Neural progenitor cell (in vitro differentiated cells): ENCODE data around the gene AFG1L. TPM values are rescaled to one million over a fixed set of nuclear protein-coding genes. Genes with fewer than 3 reads are reported as not detected.

ENCODE experiments used
- DNase-seq: peaks from one replicate; pipeline ENCODE4 v3.0.0-alpha.2; 2016; ENCODE audit warnings: low spot score
- H2AFZ ChIP-seq: fragments of 200-600 bp; sonication (generic); replicated peaks from 2 replicates; pipeline ENCODE4 v1.6.1; 2016; ENCODE audit warnings: antibody characterized with exemption
- H3F3A ChIP-seq: fragments of 200-600 bp; sonication (generic); 2 replicates; pipeline ENCODE4 v1.6.1; 2016; ENCODE audit warnings: antibody characterized with exemption, low read depth
- H3K27ac ChIP-seq: fragments of 200-600 bp; sonication (generic); 2 replicates; pipeline ENCODE4 v1.5.1; 2016; ENCODE audit warnings: mild to moderate bottlenecking
- H3K27me3 ChIP-seq: fragments of 200-600 bp; sonication (generic); 2 replicates; pipeline ENCODE4 v1.6.1; 2016; ENCODE audit warnings: mild to moderate bottlenecking, moderate library complexity
- H3K36me3 ChIP-seq: fragments of 200-600 bp; sonication (generic); 2 replicates; pipeline ENCODE4 v1.5.1; 2016
- H3K4me1 ChIP-seq: fragments of 200-600 bp; sonication (generic); 2 replicates; pipeline ENCODE4 v1.6.1; 2016; ENCODE audit warnings: mixed run types
- H3K4me2 ChIP-seq: fragments of 200-600 bp; sonication (generic); 2 replicates; pipeline ENCODE4 v1.6.1; 2016
- H3K4me3 ChIP-seq: fragments of 200-600 bp; sonication (generic); 2 replicates; pipeline ENCODE4 v1.5.1; 2016
- H3K79me2 ChIP-seq: fragments of 200-600 bp; sonication (generic); 2 replicates; pipeline ENCODE4 v1.6.1; 2016; ENCODE audit warnings: low read depth
- H3K9ac ChIP-seq: fragments of 200-600 bp; sonication (generic); 2 replicates; pipeline ENCODE4 v1.6.1; 2016
- H3K9me3 ChIP-seq: fragments of 200-600 bp; sonication (generic); 2 replicates; pipeline ENCODE4 v1.5.1; 2016; ENCODE audit warnings: low read depth
- H4K20me1 ChIP-seq: fragments of 200-600 bp; sonication (generic); 2 replicates; pipeline ENCODE4 v1.6.1; 2016; ENCODE audit warnings: low read depth
- H3K27ac Mint-ChIP-seq: 3 replicates; pipeline ENCODE4 v1.8.0; 2021; ENCODE audit warnings: mixed read lengths
- H3K27me3 Mint-ChIP-seq: 2 replicates; pipeline ENCODE4 v1.8.0; 2022; ENCODE audit warnings: low read depth, mild to moderate bottlenecking, inconsistent platforms, moderate library complexity, mixed read lengths; ENCODE audit not compliant: insufficient read depth
- H3K36me3 Mint-ChIP-seq: 3 replicates; pipeline ENCODE4 v1.8.0; 2021; ENCODE audit warnings: mixed read lengths
- H3K4me1 Mint-ChIP-seq: 3 replicates; pipeline ENCODE4 v1.8.0; 2021; ENCODE audit warnings: mixed read lengths
- H3K4me3 Mint-ChIP-seq: 3 replicates; pipeline ENCODE4 v1.8.0; 2021; ENCODE audit warnings: mild to moderate bottlenecking, moderate library complexity, mixed read lengths
- H3K9me3 Mint-ChIP-seq: 3 replicates; pipeline ENCODE4 v1.8.0; 2020; ENCODE audit warnings: mixed read lengths
- CTCF ChIP-seq: fragments of 200-600 bp; sonication (generic); IDR thresholded peaks from 2 replicates; pipeline ENCODE4 v1.5.1; 2017; ENCODE audit warnings: antibody characterized with exemption, mild to moderate bottlenecking
- EZH2 ChIP-seq: fragments of 200-600 bp; sonication (generic); IDR thresholded peaks from 2 replicates; pipeline ENCODE4 v1.6.1; 2017; ENCODE audit warnings: antibody characterized with exemption, mild to moderate bottlenecking, moderate library complexity
- EZH2phosphoT487 ChIP-seq: fragments of 200-600 bp; sonication (generic); IDR thresholded peaks from 2 replicates; pipeline ENCODE4 v1.6.1; 2017; ENCODE audit warnings: antibody characterized with exemption
- total RNA-seq: library from RNA; depleted of rRNA; stranded (reverse); fragments of >200 nt; gene quantifications from 2 replicates; pipeline ENCODE4 v1.2.3, GENCODE V29; 2015; ENCODE audit warnings: low replicate concordance

AFG1L gene
- total RNA-seq, 1 donor from 2014 or later = 8.3 TPM

- no peaks in the 10 kb centered on the region for H3K4me1 ChIP-seq
- H3K79me2 ChIP-seq = no peaks in the 10 kb centered on the region
- H3K36me3 Mint-ChIP-seq = no peaks in the 10 kb centered on the region
- no peaks in the 10 kb centered on the region for H3K9me3 ChIP-seq
- H3K27me3 ChIP-seq = no peaks in the 10 kb centered on the region
- H2AFZ ChIP-seq = no peak overlapping the region
- H3K4me1 Mint-ChIP-seq = no peaks in the 10 kb centered on the region
- H4K20me1 ChIP-seq = no peaks in the 10 kb centered on the region
- H3K27ac Mint-ChIP-seq = no peak overlapping the region
- H3K4me2 ChIP-seq = no peak overlapping the region
- TF ChIP-seq EZH2phosphoT487 = no peak
- peak; percentile 74 for TF ChIP-seq CTCF
- H3K27ac ChIP-seq = no peak overlapping the region
- no peak overlapping the region for H3K4me3 Mint-ChIP-seq
- H3K9ac ChIP-seq = no peak overlapping the region
- H3K27me3 Mint-ChIP-seq = no peaks in the 10 kb centered on the region
- no peak overlapping the region for H3K4me3 ChIP-seq
- no peaks in the 10 kb centered on the region for H3K36me3 ChIP-seq
- H3F3A ChIP-seq = no peaks in the 10 kb centered on the region
- peak; percentile 54 for DNase-seq
- no peaks in the 10 kb centered on the region for H3K9me3 Mint-ChIP-seq
These were observed 197.4 kb downstream of the AFG1L start for GRCh38 chr6:108492131-108492766.

GRCh38 chr6:108494434-108494833 is 199.6 kb downstream of the AFG1L start:
- Histone ChIP-seq H3K9ac (no peak overlapping the region), H3K4me2 (no peak overlapping the region), H4K20me1 (no peaks in the 10 kb centered on the region), H3K27me3 (no peaks in the 10 kb centered on the region), H3K9me3 (no peaks in the 10 kb centered on the region), H3K4me3 (no peak overlapping the region), H3K4me1 (no peaks in the 10 kb centered on the region), H2AFZ (no peak overlapping the region), H3K36me3 (no peaks in the 10 kb centered on the region), H3F3A (no peaks in the 10 kb centered on the region), H3K79me2 (no peaks in the 10 kb centered on the region), H3K27ac (no peak overlapping the region)
- Mint-ChIP-seq H3K4me3 (no peak overlapping the region), H3K4me1 (no peaks in the 10 kb centered on the region), H3K27ac (no peak overlapping the region), H3K9me3 (no peaks in the 10 kb centered on the region), H3K36me3 (no peaks in the 10 kb centered on the region), H3K27me3 (no peaks in the 10 kb centered on the region)
- DNase-seq = no peak
- no peak for TF ChIP-seq EZH2
- TF ChIP-seq EZH2phosphoT487 = no peak
- TF ChIP-seq CTCF = no peak

GRCh38 chr6:108497883-108498282 is 203.0 kb downstream of the AFG1L start:
- no peaks in the 10 kb centered on the region for H3K79me2 ChIP-seq
- H3K27ac ChIP-seq = no peak overlapping the region
- no peak overlapping the region for H2AFZ ChIP-seq
- H3K4me1 ChIP-seq = no peaks in the 10 kb centered on the region
- H3K4me3 ChIP-seq = no peak overlapping the region
- H3K4me2 ChIP-seq = no peak overlapping the region
- H3K9ac ChIP-seq = no peak overlapping the region
- Mint-ChIP-seq H3K4me1 (no peaks in the 10 kb centered on the region), H3K36me3 (no peaks in the 10 kb centered on the region), H3K27me3 (no peaks in the 10 kb centered on the region), H3K27ac (no peak overlapping the region), H3K9me3 (no peaks in the 10 kb centered on the region), H3K4me3 (no peak overlapping the region)
- no peaks in the 10 kb centered on the region for H4K20me1 ChIP-seq
- no peaks in the 10 kb centered on the region for H3F3A ChIP-seq
- H3K27me3 ChIP-seq = no peaks in the 10 kb centered on the region
- TF ChIP-seq CTCF (peak; percentile 61), EZH2 (no peak)
- peak; percentile 73 for DNase-seq
- H3K9me3 ChIP-seq = no peaks in the 10 kb centered on the region
- no peaks in the 10 kb centered on the region for H3K36me3 ChIP-seq
